Parathyroid adenoma (tissue), 2 donors: ENCODE results near the gene STARD8.

Experiments used
- H2AFZ ChIP-seq: fragments of 300-600 bp; sonication (generic); one replicate; pipeline ENCODE4 v1.7.0; 2017; ENCODE audit warnings: antibody characterized with exemption, mild to moderate bottlenecking
- H3K27ac ChIP-seq: fragments of 300-600 bp; sonication (generic); one replicate; pipeline ENCODE4 v1.7.0; 2017
- H3K27me3 ChIP-seq: fragments of 300-600 bp; sonication (generic); one replicate; pipeline ENCODE4 v1.7.0; 2017; ENCODE audit warnings: low read length; ENCODE audit not compliant: control insufficient read depth, insufficient read depth
- H3K36me3 ChIP-seq: fragments of 300-600 bp; sonication (generic); one replicate; pipeline ENCODE4 v1.7.0; 2017; ENCODE audit warnings: low read length; ENCODE audit not compliant: control insufficient read depth, insufficient read depth
- H3K4me1 ChIP-seq: fragments of 300-600 bp; sonication (generic); one replicate; pipeline ENCODE4 v1.7.0; 2017; ENCODE audit warnings: control low read depth
- H3K4me2 ChIP-seq: fragments of 300-600 bp; sonication (generic); one replicate; pipeline ENCODE4 v1.7.0; 2017; ENCODE audit warnings: low read length
- H3K4me3 ChIP-seq: fragments of 300-600 bp; sonication (generic); one replicate; pipeline ENCODE4 v1.7.0; 2017; ENCODE audit warnings: low read depth, low read length
- H3K79me2 ChIP-seq: fragments of 300-600 bp; sonication (generic); one replicate; pipeline ENCODE4 v1.7.0; 2017; ENCODE audit warnings: control low read depth
- H3K9ac ChIP-seq: fragments of 300-600 bp; sonication (generic); one replicate; pipeline ENCODE4 v1.7.0; 2017; ENCODE audit warnings: mild to moderate bottlenecking
- H3K9me3 ChIP-seq: fragments of 300-600 bp; sonication (generic); one replicate; pipeline ENCODE4 v1.7.0; 2017; ENCODE audit warnings: low read length; ENCODE audit not compliant: control insufficient read depth
- TF ChIP-seq, protein P1 (sequence below): fragments of 300-600 bp; sonication (generic); IDR thresholded peaks from one replicate; pipeline ENCODE4 v1.7.0; 2017; ENCODE audit warnings: antibody characterized with exemption, mild to moderate bottlenecking
- donor health status: primary hyperparathyroidism.

STARD8 gene

DNA sequence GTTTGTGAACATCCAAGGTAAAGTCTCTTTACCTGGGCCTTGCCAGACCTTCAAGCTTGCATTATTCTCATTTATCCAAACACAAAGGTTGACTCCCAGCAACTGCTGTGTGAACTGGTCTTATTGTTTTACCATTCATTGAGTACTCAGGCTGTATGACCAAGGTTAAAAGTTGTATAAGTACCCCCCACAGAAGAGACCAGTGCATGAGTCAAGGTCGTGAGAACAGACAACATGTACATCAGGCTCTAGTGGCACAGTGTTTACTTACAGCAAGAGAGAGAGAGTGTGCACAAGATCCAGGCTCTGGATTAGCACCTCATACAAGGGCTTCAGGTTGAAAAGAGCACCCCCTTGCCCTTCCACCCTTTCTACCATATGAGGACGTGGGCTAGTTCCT lies 103.9 kb downstream of the STARD8 start:
- H3K4me1 ChIP-seq, result no peaks in the 10 kb centered on the region
- no peaks in the 10 kb centered on the region for H3K27me3 ChIP-seq
- H3K4me2 ChIP-seq, result no peak overlapping the region
- no peak overlapping the region for H3K27ac ChIP-seq
- no peak overlapping the region for H3K4me3 ChIP-seq
- H3K36me3 ChIP-seq, result no peaks in the 10 kb centered on the region
- H3K9me3 ChIP-seq, result no peaks in the 10 kb centered on the region
- no peaks in the 10 kb centered on the region for H3K79me2 ChIP-seq
- H3K9ac ChIP-seq, result no peak overlapping the region
- H2AFZ ChIP-seq, result no peak overlapping the region
- TF ChIP-seq, protein P1, sequence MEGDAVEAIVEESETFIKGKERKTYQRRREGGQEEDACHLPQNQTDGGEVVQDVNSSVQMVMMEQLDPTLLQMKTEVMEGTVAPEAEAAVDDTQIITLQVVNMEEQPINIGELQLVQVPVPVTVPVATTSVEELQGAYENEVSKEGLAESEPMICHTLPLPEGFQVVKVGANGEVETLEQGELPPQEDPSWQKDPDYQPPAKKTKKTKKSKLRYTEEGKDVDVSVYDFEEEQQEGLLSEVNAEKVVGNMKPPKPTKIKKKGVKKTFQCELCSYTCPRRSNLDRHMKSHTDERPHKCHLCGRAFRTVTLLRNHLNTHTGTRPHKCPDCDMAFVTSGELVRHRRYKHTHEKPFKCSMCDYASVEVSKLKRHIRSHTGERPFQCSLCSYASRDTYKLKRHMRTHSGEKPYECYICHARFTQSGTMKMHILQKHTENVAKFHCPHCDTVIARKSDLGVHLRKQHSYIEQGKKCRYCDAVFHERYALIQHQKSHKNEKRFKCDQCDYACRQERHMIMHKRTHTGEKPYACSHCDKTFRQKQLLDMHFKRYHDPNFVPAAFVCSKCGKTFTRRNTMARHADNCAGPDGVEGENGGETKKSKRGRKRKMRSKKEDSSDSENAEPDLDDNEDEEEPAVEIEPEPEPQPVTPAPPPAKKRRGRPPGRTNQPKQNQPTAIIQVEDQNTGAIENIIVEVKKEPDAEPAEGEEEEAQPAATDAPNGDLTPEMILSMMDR, result no peak

DNA sequence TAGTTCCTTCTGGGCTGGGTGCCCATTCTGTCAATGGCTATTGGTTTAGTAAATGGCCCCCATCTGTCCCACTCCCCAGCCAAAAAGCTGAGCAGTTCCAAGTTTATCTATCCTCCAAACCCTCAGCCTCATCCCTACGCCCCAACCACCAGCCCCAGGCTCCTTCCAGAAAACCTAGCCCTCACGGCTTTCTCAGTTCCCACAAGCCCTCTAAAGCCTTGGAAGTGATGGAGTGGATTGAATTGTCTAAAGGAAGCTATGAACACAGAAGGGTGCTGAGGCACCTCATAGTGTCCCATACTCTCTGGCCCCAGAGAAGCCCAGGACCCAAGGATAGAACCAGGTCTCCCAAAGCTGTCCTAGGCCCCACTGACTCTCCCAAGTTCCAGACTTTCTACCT lies 105.8 kb downstream of the STARD8 start:
- no peak overlapping the region for H3K27ac ChIP-seq
- TF ChIP-seq, protein P1, result no peak
- no peaks in the 10 kb centered on the region for H3K4me1 ChIP-seq
- H3K79me2 ChIP-seq, result no peaks in the 10 kb centered on the region
- no peak overlapping the region for H3K4me3 ChIP-seq
- no peaks in the 10 kb centered on the region for H3K27me3 ChIP-seq
- H3K9ac ChIP-seq, result no peak overlapping the region
- H3K36me3 ChIP-seq, result no peaks in the 10 kb centered on the region
- H2AFZ ChIP-seq, result no peak overlapping the region
- H3K9me3 ChIP-seq, result no peaks in the 10 kb centered on the region
- no peak overlapping the region for H3K4me2 ChIP-seq

DNA sequence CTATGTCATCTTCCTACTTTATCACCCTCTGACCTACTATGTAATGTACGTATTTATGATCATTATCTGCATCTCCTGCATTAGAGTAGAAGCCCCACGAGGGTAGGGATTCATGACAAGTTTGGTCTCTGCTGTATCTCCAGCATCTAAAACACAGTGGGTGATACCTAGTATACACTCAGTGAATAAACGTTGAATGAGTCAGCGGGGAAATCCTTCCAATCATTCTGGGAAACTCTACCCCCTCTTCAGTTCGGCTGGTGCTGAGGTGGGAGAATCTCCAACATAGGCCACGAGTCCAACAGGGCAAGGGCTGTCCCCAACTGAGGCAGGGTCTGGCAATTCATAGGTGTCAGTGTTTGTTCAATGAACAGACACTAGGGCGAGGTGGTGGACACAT lies 106.9 kb downstream of the STARD8 start:
- H3K9me3 ChIP-seq, result no peaks in the 10 kb centered on the region
- no peak overlapping the region for H3K9ac ChIP-seq
- no peaks in the 10 kb centered on the region for H3K36me3 ChIP-seq
- H3K4me1 ChIP-seq, result no peaks in the 10 kb centered on the region
- H3K4me3 ChIP-seq, result no peak overlapping the region
- H3K27me3 ChIP-seq, result no peaks in the 10 kb centered on the region
- H3K4me2 ChIP-seq, result no peak overlapping the region
- no peaks in the 10 kb centered on the region for H3K79me2 ChIP-seq
- TF ChIP-seq, protein P1, result no peak
- no peak overlapping the region for H2AFZ ChIP-seq
- H3K27ac ChIP-seq, result no peak overlapping the region

DNA sequence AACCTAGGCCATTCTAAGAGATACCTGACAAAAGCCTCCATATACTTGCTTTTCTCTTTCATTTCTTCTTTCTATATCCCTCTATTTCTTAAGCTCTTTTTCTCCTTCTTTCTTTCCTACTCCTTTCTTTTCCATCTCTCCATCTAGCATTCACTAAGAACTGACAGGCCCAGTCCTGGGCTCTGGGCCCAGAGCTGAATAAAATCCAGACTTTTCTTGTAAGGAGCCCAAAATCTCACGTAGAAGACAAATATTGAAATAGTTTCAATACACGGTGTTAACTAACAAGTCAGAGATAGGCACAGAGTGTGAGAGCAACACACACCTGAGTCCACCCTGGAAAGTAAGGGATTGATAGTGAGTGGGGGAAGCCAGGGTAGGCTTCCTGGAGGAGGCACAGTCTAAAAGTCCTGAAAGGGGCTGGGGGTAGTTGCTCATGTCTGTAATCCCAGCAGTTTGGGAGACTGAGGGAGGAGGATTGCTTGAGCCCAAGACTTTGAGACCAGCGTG lies 108.2 kb downstream of the STARD8 start:
- Histone ChIP-seq H3K4me2 (no peak overlapping the region), H3K9ac (no peak overlapping the region), H3K4me3 (no peak overlapping the region), H3K36me3 (no peaks in the 10 kb centered on the region), H3K9me3 (no peaks in the 10 kb centered on the region), H3K27me3 (no peaks in the 10 kb centered on the region), H2AFZ (no peak overlapping the region), H3K27ac (no peak overlapping the region), H3K79me2 (no peaks in the 10 kb centered on the region), H3K4me1 (no peaks in the 10 kb centered on the region)
- TF ChIP-seq, protein P1, result no peak

DNA sequence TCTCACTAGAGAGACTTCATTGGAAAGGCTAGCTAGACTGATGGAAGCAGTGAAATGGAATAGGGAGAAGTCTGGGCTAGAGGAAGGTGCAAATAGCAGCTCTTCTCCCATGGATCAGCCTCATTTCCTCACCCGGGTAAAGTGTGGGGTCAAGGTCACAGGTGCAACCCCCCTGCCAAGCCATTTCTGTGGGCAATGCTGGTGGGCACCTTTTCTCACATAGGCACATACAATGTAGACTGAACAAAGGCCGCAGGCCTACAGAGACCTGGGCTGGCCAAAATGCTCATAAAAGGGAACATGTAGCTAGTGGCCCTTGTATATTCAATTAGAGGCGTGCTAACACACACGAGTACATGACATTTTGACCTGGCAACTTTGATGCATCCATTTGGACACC lies 109.9 kb downstream of the STARD8 start:
- H2AFZ ChIP-seq, result no peak overlapping the region

More for the DNA sequence above, 109.9 kb downstream of the STARD8 start:
- Histone ChIP-seq H3K9ac (no peak overlapping the region), H3K36me3 (no peaks in the 10 kb centered on the region), H3K4me1 (no peaks in the 10 kb centered on the region), H3K79me2 (no peaks in the 10 kb centered on the region), H3K9me3 (no peaks in the 10 kb centered on the region), H3K27me3 (no peaks in the 10 kb centered on the region), H3K4me3 (no peak overlapping the region), H3K4me2 (no peak overlapping the region), H3K27ac (no peak overlapping the region)
- TF ChIP-seq, protein P1, result no peak
